HepG2 (cell line): ENCODE results near the gene LRP10. TPM values are rescaled to one million over a fixed set of nuclear protein-coding genes. Genes with fewer than 3 reads are reported as not detected.

Experiments
- ELF4 ChIP-seq: sonication (generic); formaldehyde crosslinking; IDR thresholded peaks from 2 replicates; pipeline ENCODE4 v1.5.0; 2020; ENCODE audit warnings: missing genetic modification reagents, mild to moderate bottlenecking, moderate library complexity, borderline replicate concordance
- FOXA3 ChIP-seq: IDR thresholded peaks from 2 replicates; pipeline ENCODE4 v1.6.1; 2016; ENCODE audit warnings: missing genetic modification reagents, missing compliant biosample characterization
- GPN1 ChIP-seq: sonication (generic); formaldehyde crosslinking; IDR thresholded peaks from 2 replicates; pipeline ENCODE4 v1.5.1; 2020; ENCODE audit warnings: missing genetic modification reagents, borderline replicate concordance
- IRX3 ChIP-seq: sonication (generic); formaldehyde crosslinking; IDR thresholded peaks from 2 replicates; pipeline ENCODE4 v1.8.1; 2023; ENCODE audit warnings: mild to moderate bottlenecking, low read depth, missing genetic modification reagents, borderline replicate concordance
- KDM1A ChIP-seq: IDR thresholded peaks from 2 replicates; pipeline ENCODE4 v1.6.1; 2016; ENCODE audit warnings: missing compliant biosample characterization
- MAFF ChIP-seq: IDR thresholded peaks from 2 replicates; pipeline ENCODE4 v1.6.1; 2011; ENCODE audit warnings: low read depth, low read length, improper control_type of control experiment
- MED8 ChIP-seq: sonication (generic); formaldehyde crosslinking; IDR thresholded peaks from 2 replicates; pipeline ENCODE4 v1.8.1; 2023; ENCODE audit warnings: mild to moderate bottlenecking, missing genetic modification reagents; ENCODE audit not compliant: insufficient replicate concordance
- STAG1 ChIP-seq: sonication (generic); formaldehyde crosslinking; IDR thresholded peaks from 2 replicates; pipeline ENCODE4 v1.4.0; 2020; ENCODE audit warnings: missing genetic modification reagents
- TARDBP ChIP-seq: sonication (generic); formaldehyde crosslinking; IDR thresholded peaks from 2 replicates; pipeline ENCODE4 v1.8.0; 2022; ENCODE audit warnings: mild to moderate bottlenecking, missing genetic modification reagents
- ZKSCAN1 ChIP-seq: fragments of 150-350 bp; IDR thresholded peaks from 2 replicates; pipeline ENCODE4 v1.6.1; 2014; ENCODE audit warnings: low read length
- ZMYM4 ChIP-seq: sonication (generic); formaldehyde crosslinking; IDR thresholded peaks from 2 replicates; pipeline ENCODE4 v1.8.1; 2023; ENCODE audit warnings: mild to moderate bottlenecking, missing genetic modification reagents
- ZNF512 ChIP-seq: sonication (generic); formaldehyde crosslinking; IDR thresholded peaks from 2 replicates; pipeline ENCODE4 v1.4.0; 2020; ENCODE audit warnings: mild to moderate bottlenecking, missing genetic modification reagents
- ZNF713 ChIP-seq: sonication (generic); formaldehyde crosslinking; IDR thresholded peaks from 2 replicates; pipeline ENCODE4 v1.4.0; 2020; ENCODE audit warnings: mild to moderate bottlenecking, missing genetic modification reagents
- ZNF782 ChIP-seq: sonication (generic); formaldehyde crosslinking; IDR thresholded peaks from 2 replicates; pipeline ENCODE4 v1.4.0; 2020; ENCODE audit warnings: missing genetic modification reagents, mild to moderate bottlenecking, borderline replicate concordance
- ZSCAN20 ChIP-seq: sonication (generic); formaldehyde crosslinking; IDR thresholded peaks from 2 replicates; pipeline ENCODE4 v1.4.0; 2020; ENCODE audit warnings: missing genetic modification reagents, mild to moderate bottlenecking, borderline replicate concordance
- polyA plus RNA-seq, 8 experiments: library from polyadenylated mRNA; depleted of rRNA in 3 of 8; stranded (reverse) in 7 of 8; unstranded in 1 of 8; fragments of >200 nt; fragmentation: Illumina TruSeq in 4 of 8; extraction: Trizol in 4 of 8; gene quantifications; 2 replicates each; pipeline versions ENCODE4 v1.2.1 to v1.2.3, GENCODE V29; 2011 to 2016; ENCODE audit warnings: low read depth in 4 of 8, missing spikeins in 1 of 8, mixed read lengths in 1 of 8; ENCODE audit not compliant: insufficient read depth in 1 of 8
- total RNA-seq, 5 experiments: library from RNA; depleted of rRNA; stranded (reverse); fragments of >200 nt; fragmentation: Illumina TruSeq; extraction: Trizol; gene quantifications; 2 replicates each; pipeline ENCODE4 v1.2.3, GENCODE V29; 2016; ENCODE audit warnings: low read depth in 1 of 5
- TF ChIP-seq, protein P1 (sequence below): sonication (generic); formaldehyde crosslinking; IDR thresholded peaks from 2 replicates; pipeline ENCODE4 v1.4.0; 2020; ENCODE audit warnings: missing genetic modification reagents, borderline replicate concordance
- TF ChIP-seq, protein P2 (sequence below): sonication (generic); formaldehyde crosslinking; conservative IDR thresholded peaks from 2 replicates; pipeline ENCODE4 v1.8.0; 2022; ENCODE audit warnings: mild to moderate bottlenecking, moderate library complexity, missing genetic modification reagents

LRP10 gene
- total and polyA plus RNA-seq, 2 of the 13 experiments (the other 11 are each of a cell fraction or from before 2014, with no cell fraction given) = 16.9 to 45.2 TPM

DNA sequence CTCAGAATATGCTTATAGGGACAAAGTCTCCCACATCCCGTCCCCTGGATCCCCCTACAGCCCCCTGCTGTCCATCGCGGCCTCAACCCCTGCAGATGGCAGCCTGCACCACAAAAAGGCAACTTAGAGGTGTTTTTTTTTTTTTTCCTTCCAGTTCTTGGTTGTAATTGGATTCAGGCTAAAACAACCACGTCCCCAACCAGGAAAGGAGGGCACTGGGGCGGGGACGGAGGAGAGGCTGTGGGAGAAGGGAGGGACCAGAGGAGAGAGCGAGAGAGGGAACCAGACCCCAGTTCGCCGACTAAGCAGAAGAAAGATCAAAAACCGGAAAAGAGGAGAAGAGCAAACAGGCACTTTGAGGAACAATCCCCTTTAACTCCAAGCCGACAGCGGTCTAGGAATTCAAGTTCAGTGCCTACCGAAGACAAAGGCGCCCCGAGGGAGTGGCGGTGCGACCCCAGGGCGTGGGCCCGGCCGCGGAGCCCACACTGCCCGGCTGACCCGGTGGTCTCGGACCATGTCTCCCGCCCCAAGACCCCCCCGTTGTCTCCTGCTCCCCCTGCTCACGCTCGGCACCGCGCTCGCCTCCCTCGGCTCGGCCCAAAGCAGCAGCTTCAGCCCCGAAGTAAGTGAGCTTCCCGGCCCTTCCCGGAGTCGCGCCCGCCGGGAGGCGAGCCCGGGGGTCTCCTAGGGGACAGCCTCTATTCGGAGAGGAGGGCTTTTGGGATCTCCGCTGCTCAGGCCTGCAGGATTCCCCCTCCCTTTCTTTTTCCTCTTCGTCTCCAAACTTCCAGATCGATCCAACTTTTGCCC lies 35.0 kb upstream of the LRP10 start, which contains the start of gene MMP14 (continued):
- 0 out of 2 replicates have a peak, but pooled peaks have one; percentile 52 for TF ChIP-seq ZNF713 (CRISPR knock-in tag)
- no peak for TF ChIP-seq KDM1A
- TF ChIP-seq STAG1 (CRISPR knock-in tag) = no peak; the same call in 1 of the 2 replicates
- TF ChIP-seq ZMYM4 (CRISPR knock-in tag) = no peak
- TF ChIP-seq, protein P1, sequence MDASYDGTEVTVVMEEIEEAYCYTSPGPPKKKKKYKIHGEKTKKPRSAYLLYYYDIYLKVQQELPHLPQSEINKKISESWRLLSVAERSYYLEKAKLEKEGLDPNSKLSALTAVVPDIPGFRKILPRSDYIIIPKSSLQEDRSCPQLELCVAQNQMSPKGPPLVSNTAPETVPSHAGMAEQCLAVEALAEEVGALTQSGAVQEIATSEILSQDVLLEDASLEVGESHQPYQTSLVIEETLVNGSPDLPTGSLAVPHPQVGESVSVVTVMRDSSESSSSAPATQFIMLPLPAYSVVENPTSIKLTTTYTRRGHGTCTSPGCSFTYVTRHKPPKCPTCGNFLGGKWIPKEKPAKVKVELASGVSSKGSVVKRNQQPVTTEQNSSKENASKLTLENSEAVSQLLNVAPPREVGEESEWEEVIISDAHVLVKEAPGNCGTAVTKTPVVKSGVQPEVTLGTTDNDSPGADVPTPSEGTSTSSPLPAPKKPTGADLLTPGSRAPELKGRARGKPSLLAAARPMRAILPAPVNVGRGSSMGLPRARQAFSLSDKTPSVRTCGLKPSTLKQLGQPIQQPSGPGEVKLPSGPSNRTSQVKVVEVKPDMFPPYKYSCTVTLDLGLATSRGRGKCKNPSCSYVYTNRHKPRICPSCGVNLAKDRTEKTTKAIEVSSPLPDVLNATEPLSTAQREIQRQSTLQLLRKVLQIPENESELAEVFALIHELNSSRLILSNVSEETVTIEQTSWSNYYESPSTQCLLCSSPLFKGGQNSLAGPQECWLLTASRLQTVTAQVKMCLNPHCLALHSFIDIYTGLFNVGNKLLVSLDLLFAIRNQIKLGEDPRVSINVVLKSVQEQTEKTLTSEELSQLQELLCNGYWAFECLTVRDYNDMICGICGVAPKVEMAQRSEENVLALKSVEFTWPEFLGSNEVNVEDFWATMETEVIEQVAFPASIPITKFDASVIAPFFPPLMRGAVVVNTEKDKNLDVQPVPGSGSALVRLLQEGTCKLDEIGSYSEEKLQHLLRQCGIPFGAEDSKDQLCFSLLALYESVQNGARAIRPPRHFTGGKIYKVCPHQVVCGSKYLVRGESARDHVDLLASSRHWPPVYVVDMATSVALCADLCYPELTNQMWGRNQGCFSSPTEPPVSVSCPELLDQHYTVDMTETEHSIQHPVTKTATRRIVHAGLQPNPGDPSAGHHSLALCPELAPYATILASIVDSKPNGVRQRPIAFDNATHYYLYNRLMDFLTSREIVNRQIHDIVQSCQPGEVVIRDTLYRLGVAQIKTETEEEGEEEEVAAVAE = no peak
- 0 out of 2 replicates have a peak, but pooled peaks have one; percentile 11 for TF ChIP-seq MAFF
- TF ChIP-seq ELF4 (CRISPR knock-in tag) = no peak
- no peak for TF ChIP-seq ZNF512 (CRISPR knock-in tag)
- peak; percentile 9; the same call in 1 of the 2 replicates for TF ChIP-seq TARDBP
- peak; percentile 52; the same call in 1 of the 2 replicates for TF ChIP-seq ZSCAN20 (CRISPR knock-in tag)
- no peak for TF ChIP-seq GPN1 (CRISPR knock-in tag)
- no peak for TF ChIP-seq IRX3
- no peak for TF ChIP-seq FOXA3 (CRISPR knock-in tag)
- TF ChIP-seq, protein P2, sequence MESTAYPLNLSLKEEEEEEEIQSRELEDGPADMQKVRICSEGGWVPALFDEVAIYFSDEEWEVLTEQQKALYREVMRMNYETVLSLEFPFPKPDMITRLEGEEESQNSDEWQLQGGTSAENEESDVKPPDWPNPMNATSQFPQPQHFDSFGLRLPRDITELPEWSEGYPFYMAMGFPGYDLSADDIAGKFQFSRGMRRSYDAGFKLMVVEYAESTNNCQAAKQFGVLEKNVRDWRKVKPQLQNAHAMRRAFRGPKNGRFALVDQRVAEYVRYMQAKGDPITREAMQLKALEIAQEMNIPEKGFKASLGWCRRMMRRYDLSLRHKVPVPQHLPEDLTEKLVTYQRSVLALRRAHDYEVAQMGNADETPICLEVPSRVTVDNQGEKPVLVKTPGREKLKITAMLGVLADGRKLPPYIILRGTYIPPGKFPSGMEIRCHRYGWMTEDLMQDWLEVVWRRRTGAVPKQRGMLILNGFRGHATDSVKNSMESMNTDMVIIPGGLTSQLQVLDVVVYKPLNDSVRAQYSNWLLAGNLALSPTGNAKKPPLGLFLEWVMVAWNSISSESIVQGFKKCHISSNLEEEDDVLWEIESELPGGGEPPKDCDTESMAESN (CRISPR knock-in tag) = no peak
- TF ChIP-seq MED8 (CRISPR knock-in tag) = no peak
- no peak for TF ChIP-seq ZKSCAN1
- TF ChIP-seq ZNF782 (CRISPR knock-in tag) = no peak
